CD4-positive, alpha-beta T cell treated with Interleukin-4 for 1 hour (primary cell): ENCODE results near the gene OSBPL1A.
A peak's percentile ranks its signal among the peaks of the same experiment; 100 is the strongest.
"Not testable (repeated sequence)": the region's sequence is repeated elsewhere in the genome, so short reads cannot be mapped to it uniquely, and the experiment has no call there.

Experiments
- DNase-seq, 2 donors: peaks; one replicate each; pipeline ENCODE4 v3.0.0-alpha.2; 2020 to 2022

The OSBPL1A gene

DNA sequence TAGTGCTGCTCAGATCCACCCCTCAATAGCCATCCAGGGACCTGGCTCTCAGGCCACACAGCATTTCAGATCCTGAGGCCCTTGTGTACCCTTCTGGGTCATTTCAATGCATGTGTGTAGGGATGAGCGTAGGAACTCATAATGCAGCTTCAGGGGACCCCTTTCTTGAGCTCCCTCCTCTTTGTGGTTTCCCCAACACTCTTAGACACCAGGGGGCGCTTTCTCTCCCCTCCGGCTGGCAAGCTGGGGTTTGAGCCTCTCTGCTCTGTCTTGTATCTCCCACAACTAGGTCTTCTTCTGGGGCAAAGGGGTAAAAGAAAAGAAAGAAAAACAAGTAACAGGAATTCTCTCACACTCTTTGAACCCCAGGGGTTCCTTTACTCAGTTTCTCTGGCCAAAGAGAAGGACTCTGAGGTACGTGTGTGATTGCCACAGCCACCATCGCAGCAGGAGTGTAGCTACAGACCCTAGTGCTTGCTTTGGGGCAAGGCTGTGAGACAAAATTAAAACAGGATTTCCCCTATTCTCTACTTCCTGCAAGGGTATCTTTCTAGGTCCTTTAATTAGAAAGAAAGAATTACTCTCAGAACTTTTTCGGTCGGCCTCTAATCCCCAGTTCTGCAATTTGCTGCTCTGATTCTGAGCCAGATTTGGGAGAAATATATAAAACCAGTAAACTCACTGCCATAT lies 220.8 kb downstream of the OSBPL1A start:
- DNase-seq = peak; percentile 24 to 63

DNA sequence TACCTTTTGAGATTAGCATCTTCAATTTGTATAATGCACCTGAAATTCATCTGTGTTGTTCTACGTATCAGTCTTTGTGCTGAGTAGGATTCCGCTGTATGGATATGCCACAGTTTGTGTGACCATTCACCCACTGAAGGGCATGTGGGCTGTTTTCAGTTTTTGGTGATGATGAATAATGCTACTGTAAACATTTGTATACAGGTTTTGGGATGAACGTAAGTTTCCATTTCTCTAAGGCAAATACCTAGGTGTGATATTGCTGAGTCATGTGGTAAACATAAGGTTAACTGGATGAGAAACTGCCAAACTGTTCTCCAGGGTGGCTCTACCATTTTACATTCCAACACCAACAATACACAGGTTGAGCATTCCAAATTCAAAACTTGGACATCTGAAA lies 223.6 kb downstream of the OSBPL1A start:
- DNase-seq = no peak

GRCh38 chr18:24170360-24170759 lies 227.3 kb downstream of the OSBPL1A start:
- no peak for DNase-seq

DNA sequence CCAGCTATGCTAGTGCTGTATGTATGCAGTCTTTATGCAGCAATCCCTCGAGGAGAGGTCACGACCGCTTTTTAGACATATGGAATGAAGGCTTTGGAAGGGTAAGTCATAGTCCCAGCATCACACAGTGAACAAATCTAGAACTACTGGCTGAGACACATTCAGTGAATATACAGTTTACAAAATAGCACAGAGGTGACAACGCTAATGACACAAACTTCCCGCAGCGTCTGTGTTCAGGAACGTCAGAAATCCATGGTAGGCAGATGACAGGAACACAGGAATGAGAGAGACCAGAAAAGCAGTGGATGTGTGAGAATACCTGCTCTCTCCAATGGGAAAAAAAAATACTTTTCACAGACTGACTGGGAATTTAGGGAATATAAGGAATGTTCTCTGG lies 229.1 kb downstream of the OSBPL1A start:
- no peak for DNase-seq

- DNase-seq = no peak
These were observed 236.3 kb downstream of the OSBPL1A start for GRCh38 chr18:24161304-24161703.

GRCh38 chr18:24160086-24160485 lies 237.5 kb downstream of the OSBPL1A start:
- no peak for DNase-seq

DNA sequence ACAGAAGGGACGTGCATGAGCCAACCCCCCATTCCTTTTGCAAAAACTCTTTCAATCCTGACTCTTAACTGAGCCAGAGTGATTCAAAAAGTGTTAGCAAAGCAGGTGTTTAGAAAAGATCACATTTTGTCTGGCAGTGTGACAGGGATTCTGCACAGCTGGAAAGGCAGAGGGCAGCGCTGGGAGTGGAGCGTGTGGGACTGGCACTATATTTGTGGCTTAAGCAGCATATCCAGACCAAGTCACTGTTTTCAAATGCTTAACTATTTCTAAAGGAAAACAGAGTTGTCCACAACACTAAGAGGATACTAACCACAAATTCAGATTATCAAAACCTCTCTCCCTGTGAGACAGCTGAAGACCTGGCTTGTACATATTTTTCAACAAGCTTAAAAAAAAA lies 239.8 kb downstream of the OSBPL1A start:
- DNase-seq = no peak

DNA sequence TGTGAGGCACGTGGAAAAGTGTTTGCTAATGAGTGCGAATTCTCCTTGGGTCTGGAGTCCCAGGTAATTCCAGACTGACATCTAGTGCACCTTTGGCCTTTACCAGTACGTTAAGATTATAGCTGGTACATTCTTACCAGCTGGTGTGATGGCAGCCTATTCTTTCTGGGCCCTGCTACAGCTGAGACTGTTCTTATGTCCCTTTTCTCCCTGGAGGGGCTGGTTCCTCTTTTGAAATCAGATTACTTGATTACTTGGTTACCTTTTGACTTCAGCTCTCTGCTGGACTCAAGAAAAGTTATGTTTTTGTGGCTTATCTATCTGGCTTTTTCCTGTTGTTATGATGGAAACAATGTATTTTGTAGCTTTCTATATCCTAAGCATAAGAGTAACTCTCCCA lies 244.2 kb downstream of the OSBPL1A start:
- DNase-seq = no peak

DNA sequence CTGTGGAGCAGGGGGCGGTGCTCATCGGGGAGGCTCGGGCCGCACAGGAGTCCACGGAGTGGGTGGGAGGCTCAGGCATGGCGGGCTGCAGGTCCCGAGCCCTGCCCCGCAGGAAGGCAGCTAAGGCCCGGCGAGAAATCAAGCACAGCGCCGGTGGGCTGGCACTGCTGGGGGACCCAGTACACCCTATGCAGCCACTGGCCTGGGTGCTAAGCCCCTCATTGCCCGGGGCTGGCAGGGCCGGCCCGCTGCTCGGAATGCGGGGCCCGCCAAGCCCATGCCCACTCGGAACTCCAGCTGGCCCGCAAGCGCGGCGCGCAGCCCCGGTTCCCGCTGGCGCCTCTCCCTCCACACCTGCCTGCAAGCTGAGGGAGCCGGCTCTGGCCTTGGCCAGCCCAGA lies 248.0 kb downstream of the OSBPL1A start:
- not testable (repeated sequence) for DNase-seq

DNA sequence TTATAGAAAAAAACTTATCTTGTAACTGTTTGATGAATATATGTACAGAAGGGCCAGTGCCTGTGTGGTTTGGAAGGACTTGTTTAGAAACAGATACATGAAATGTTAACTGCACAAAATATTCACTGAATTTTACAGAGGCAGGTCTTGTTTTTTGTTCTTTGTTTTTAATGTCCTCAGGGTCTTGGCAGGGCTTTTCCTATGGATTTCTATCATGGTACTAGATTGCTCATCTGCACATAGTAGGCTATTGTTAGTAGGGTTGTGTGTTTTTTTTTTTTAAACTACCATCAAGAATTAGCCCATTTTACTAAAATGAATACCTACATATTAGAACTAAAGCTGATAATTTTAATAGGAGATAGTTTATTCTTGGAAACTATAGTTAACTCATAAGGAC lies 255.2 kb downstream of the OSBPL1A start:
- DNase-seq = no peak

DNA sequence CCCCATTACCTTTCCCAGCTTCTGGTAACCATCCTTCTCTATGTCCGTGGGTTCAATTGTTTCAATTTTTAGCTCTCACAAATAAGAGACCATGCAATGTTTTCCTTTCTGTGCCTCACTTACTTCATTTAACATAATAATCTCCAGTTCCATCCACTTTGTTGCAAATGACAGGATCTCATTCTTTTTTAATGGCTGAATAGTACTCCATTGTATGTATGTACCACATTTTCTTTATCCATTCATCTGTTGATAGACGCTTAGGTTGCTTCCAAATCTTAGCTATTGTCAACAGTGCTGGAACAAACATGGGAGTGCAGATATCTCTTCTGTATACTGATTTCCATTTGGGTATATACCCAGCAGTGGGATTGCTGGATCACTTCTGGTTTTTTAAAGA lies 256.9 kb downstream of the OSBPL1A start:
- DNase-seq = no peak

DNA sequence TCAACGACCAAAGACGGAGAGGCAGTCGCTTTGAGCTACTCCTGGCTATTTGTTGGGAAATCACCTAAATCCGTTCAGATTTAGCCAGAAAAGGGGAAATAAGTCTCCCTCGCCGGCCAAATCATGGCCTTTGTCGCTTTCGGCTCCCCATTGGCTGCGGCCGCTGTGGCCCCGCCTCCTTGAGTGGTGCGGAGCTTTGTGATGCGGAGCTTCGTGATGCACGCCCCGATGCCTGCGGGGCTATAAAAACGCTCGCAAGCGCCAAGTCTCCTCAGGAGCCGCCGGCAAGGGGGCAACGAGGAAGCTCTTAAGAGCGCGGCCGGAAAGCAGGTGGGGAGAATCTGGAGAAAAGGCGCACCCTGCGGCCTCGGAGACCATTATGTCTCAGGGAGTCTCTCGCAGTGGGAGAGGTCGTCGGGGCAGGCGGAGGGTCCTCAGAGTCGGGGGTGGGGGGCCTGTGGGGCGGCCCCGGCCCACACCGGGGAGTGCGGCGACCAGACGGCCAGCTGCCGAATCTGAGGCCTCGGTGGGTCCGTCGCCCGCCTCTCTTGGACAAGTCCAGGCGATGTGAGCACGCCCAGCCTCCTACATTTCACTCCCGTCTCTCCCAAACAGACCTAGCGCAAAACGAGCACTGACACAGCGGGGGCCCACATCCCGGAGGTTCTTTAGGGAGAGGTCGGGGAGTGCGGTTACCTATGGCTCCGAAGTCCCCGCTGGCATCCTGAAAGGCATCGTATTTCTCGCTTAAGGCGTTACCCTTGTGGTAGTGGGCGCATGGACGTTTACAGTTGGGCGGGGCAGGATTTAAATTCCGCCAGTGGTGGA lies 258.6 kb downstream of the OSBPL1A start, which contains the start of gene CABYR:
Gene CABYR (plus strand): TSS at position 274 of the 828 bp plus-strand sequence. CDS start 4,053 bp downstream, outside the sequence.
- DNase-seq = peak; percentile 89 to 90

DNA sequence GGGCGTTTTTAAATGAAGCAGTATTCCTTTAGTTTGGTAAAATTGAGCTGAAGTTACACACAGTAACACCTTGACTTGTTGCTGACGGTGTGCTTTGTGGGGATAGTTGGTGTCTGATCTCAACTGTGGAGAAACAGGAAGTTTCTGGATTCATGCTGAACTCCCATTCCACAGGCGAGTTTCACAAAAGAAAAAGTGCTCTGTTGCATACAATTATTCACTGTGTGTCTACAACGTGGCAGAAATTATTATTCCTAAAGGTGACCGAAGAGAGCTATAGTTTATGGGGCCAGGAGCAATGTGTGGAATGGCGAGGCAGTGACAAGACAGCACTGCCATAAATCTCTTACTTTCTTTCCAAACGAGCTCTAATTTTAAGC lies 259.2 kb downstream of the OSBPL1A start:
- no peak for DNase-seq

- DNase-seq = peak in 1 of 2 donors; percentile 24
These were observed 260.7 kb downstream of the OSBPL1A start for GRCh38 chr18:24136967-24137373.

- DNase-seq = no peak
These were observed 267.1 kb downstream of the OSBPL1A start for GRCh38 chr18:24130494-24130893.

GRCh38 chr18:24128700-24129099 lies 268.9 kb downstream of the OSBPL1A start:
- no peak for DNase-seq

DNA sequence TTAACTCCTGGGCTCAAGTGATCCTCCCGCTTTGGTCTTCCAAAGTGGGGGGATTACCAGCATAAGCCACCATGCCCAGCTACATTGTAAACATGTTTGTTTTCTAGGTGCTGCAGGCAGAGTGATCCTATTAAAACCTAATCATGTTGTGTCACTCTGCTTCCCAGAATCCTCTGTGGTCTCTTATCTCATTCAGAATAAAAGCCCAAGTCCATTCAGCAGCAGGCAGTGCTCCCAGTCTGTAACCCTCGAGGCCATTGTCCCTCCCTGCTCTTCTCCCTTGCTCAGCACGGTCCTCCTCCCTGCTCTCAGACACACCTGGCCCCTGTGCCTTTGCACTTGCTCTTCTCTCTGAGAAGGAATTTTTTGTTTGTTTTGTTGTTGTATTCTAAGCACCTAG lies 269.9 kb downstream of the OSBPL1A start:
- DNase-seq = no peak

DNA sequence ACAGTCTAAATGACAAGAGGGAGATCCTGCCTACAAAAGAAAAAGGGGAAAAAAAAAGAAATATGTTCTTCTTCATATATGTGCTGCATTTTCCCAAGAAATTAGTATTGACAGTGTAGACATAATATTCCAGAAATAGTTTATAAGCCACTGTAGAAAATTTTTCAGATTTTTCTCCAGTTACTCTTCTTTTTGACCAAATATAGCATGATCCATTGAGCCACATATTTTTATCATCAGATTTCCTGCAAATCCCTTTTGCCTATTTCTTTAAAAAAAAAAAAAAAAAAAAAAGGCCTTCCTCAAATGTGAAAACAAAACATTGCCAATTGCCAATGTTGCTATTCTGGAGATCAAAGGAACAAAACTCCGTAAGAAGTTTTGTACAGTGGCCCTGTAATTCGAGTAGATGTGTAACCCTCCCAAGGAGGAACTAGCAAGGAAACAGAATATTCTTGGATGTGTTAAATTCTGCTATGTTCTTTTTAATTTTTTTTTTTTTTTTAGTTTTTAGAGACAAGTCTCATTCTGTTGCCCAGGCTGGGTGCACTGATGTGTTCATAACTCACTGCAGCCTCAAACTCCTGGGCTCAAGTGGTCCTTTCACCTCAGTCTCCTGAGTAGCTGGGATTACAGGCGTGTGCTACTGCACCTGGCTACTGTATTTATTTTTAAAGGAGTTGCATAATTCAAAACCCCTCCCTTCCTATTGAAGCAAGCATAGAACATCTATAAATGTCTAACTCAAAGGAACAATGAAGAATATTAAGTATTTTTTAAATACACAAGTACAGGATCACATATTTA lies 271.3 kb downstream of the OSBPL1A start:
- DNase-seq = no peak

DNA sequence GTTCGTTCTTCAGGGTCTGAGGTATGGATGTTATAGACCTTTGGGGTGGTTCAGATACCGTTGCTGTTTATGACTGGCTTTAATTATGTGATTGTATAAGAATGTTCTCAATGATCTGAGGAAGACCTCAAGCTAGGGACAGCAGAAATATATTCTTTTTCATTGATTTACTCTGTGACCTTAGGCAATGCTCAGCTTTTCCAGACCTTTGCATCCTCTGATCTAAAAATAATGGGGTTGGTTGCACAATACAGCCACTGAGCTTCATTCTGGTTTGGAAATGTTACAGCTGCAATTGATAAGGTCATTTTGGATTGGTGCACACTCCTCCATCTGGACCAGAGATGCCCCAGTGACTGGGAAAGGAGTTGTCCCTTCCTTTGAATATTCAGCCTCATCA lies 276.0 kb downstream of the OSBPL1A start:
- DNase-seq = no peak

DNA sequence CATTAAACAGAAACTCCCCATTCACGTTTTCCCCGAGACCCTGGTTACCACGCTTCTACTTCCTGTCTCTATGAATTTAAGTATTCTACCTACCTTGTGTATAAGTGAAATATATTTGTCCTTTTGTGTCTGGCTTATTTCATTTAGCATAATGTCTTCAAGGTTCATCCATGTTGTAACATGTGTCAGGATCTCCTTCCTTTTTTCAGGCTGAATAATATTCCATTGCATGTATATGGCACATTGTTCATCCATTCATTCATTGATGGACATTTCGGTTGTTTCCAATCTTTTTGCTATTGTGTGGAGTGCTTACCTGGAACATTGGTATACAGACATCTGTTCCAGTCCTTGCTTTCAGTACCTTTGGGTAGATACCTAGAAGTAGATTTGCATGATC lies 276.9 kb downstream of the OSBPL1A start:
- DNase-seq = no peak

DNA sequence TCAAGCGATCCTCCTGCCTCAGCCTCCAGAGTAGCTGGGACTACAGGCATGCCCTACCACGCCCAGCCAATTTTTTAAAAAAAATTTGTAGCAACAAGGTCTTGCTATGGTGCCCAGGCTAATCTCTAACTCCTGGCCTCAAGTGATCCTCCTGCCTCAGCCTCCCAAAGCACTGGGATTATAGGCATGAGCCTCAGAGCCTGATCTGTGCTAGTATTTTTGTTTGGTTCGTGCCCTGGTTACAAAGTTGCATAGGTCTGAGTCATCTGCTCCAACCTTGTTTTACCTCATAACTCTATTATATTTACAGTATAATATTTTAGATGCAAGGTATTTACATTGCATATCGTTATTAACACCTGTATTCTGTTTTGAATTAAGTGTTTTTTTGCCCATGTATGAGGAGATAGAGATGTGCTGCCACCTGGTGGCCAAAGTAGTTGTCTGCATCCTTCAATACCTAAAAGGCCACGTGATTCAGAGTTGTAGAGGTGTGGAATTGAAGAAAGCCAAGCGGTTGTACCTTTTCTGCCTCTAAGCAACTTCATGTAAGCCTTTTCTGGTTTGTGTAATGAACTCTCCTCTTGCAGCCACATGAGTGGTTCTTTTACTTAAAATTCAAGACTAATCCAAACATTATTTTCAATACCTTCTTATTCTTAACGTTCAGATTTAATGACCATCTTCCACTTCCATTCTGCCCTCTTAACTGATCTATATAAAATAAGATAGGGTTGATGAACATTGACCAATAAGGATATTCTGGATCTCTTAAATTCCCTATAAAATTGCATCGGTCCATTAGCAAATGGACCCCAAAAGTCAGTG lies 278.7 kb downstream of the OSBPL1A start:
- peak; percentile 79 to 84 for DNase-seq

DNA sequence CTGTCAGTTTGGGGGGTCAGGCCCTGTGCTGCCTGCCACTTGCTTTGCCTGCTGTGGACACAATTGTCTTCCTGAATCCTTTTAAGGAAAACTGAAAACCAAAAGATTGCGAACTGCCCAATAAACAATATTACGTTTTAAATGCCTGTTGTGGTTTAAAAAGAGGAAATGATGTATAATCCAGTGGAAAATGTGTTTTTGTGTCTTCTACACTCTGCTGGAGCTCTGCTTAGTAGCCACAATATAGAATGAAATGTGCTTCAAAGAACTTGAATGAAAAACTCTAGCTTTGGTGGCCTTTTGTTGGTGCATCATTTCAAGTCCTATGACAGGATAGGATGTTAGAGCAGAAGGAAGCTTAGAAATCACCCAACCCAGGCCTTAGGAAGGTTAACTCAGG lies 282.0 kb downstream of the OSBPL1A start:
- DNase-seq = no peak
